GM12878 (cell line): Measurements from ENCODE around the gene UBE2E3. TPM values are rescaled to one million over a fixed set of nuclear protein-coding genes. Genes with fewer than 3 reads are reported as not detected.
A peak's percentile ranks its signal among the peaks of the same experiment; 100 is the strongest.

Experiments
- BCL11A ChIP-seq: IDR thresholded peaks from 2 replicates; pipeline ENCODE4 v1.6.1; 2011; ENCODE audit warnings: low read depth, low read length
- BRCA1 ChIP-seq: IDR thresholded peaks from 2 replicates; pipeline ENCODE4 v1.6.1; 2011; ENCODE audit warnings: low read depth, low read length, improper control_type of control experiment
- CHD2 ChIP-seq: IDR thresholded peaks from 2 replicates; pipeline ENCODE4 v1.6.1; 2011; ENCODE audit warnings: low read depth, low read length, improper control_type of control experiment, borderline replicate concordance
- CREB1 ChIP-seq: IDR thresholded peaks from 2 replicates; pipeline ENCODE4 v1.6.1; 2012; ENCODE audit warnings: low read depth, mild to moderate bottlenecking, inconsistent platforms
- CUX1 ChIP-seq: IDR thresholded peaks from 2 replicates; pipeline ENCODE4 v1.6.1; 2012; ENCODE audit warnings: improper control_type of control experiment, low read depth, low read length; ENCODE audit not compliant: insufficient replicate concordance
- FOXK2 ChIP-seq: fragments of 450-650 bp; IDR thresholded peaks from 2 replicates; pipeline ENCODE4 v1.6.1; 2017; ENCODE audit warnings: mild to moderate bottlenecking, moderate library complexity
- HDAC2 ChIP-seq: fragments of 200-600 bp; sonication (generic); IDR thresholded peaks from 2 replicates; pipeline ENCODE4 v1.6.1; 2017
- JUNB ChIP-seq: IDR thresholded peaks from 2 replicates; pipeline ENCODE4 v1.6.1; 2016; ENCODE audit warnings: antibody characterized with exemption, mild to moderate bottlenecking
- PAX5 ChIP-seq: IDR thresholded peaks from 2 replicates; pipeline ENCODE4 v1.6.1; 2011; ENCODE audit warnings: low read depth, low read length, borderline replicate concordance
- POLR2AphosphoS2 ChIP-seq: IDR thresholded peaks from 2 replicates; pipeline ENCODE4 v1.6.1; 2011; ENCODE audit warnings: low read depth, mild to moderate bottlenecking, low read length, improper control_type of control experiment, moderate library complexity
- RBBP5 ChIP-seq: fragments of 200-600 bp; sonication (generic); conservative IDR thresholded peaks from 2 replicates; pipeline ENCODE4 v1.6.1; 2016
- RELA ChIP-seq: fragments of 450-650 bp; IDR thresholded peaks from 2 replicates; pipeline ENCODE4 v1.8.0; 2014; ENCODE audit warnings: borderline replicate concordance; ENCODE audit not compliant: partially characterized antibody
- RFX5 ChIP-seq: IDR thresholded peaks from 2 replicates; pipeline ENCODE4 v1.6.1; 2011; ENCODE audit warnings: low read depth, low read length, improper control_type of control experiment
- RUNX3 ChIP-seq: IDR thresholded peaks from 2 replicates; pipeline ENCODE4 v1.6.1; 2012; ENCODE audit warnings: low read length, inconsistent platforms
- SKIL ChIP-seq: fragments of 450-650 bp; IDR thresholded peaks from 2 replicates; pipeline ENCODE4 v1.6.1; 2017; ENCODE audit warnings: mild to moderate bottlenecking, low read depth, inconsistent platforms; ENCODE audit not compliant: poor library complexity, severe bottlenecking
- SMARCA5 ChIP-seq: fragments of 450-650 bp; IDR thresholded peaks from 2 replicates; pipeline ENCODE4 v1.6.1; 2017; ENCODE audit warnings: mild to moderate bottlenecking
- SRF ChIP-seq, 2 experiments: IDR thresholded peaks; 2 replicates each; pipeline ENCODE4 v1.6.1; 2011; ENCODE audit warnings: low read depth in 2 of 2, low read length in 2 of 2, mild to moderate bottlenecking in 1 of 2, moderate library complexity in 1 of 2
- ZBED1 ChIP-seq: IDR thresholded peaks from 2 replicates; pipeline ENCODE4 v1.6.1; 2016; ENCODE audit warnings: borderline replicate concordance
- ZNF24 ChIP-seq: fragments of 450-650 bp; IDR thresholded peaks from 2 replicates; pipeline ENCODE4 v1.6.1; 2017; ENCODE audit warnings: antibody characterized with exemption, mild to moderate bottlenecking
- ZNF687 ChIP-seq: fragments of 450-650 bp; IDR thresholded peaks from 2 replicates; pipeline ENCODE4 v1.6.1; 2017; ENCODE audit warnings: mild to moderate bottlenecking, moderate library complexity
- polyA plus RNA-seq, 11 experiments: library from polyadenylated mRNA; depleted of rRNA in 4 of 11; unstranded in 6 of 11; stranded (reverse) in 5 of 11; fragments of >200 nt; fragmentation: Nextera tagmentation in 4 of 11; fragmentation: Illumina TruSeq in 1 of 11; extraction: Ambion mirVana in 4 of 11; extraction: Trizol in 1 of 11; gene quantifications; 1 replicate in 1 of 11; 2 replicates in 10 of 11; pipeline versions ENCODE4 v1.2.1 to v1.2.3, GENCODE V29; 2011 to 2016; ENCODE audit warnings: inconsistent platforms in 2 of 11, missing spikeins in 2 of 11, low read depth in 1 of 11
- total RNA-seq, 4 experiments: library from RNA; depleted of rRNA in 3 of 4; stranded (reverse); fragments of >200 nt in 3 of 4; fragmentation: Illumina TruSeq in 1 of 4; extraction: Trizol in 1 of 4; gene quantifications; 2 replicates each; pipeline versions ENCODE4 v1.2.1 to v1.2.3, GENCODE V29; 2013 to 2021

The UBE2E3 gene
- total and polyA plus RNA-seq, 10 of the 15 experiments (the other 5 are each of a cell fraction or from before 2014, with no cell fraction given) = 14.9 to 50.0 (median 26.2) TPM

- TF ChIP-seq ZNF687 (no peak), BCL11A (peak; percentile 99), PAX5 (peak; percentile 93), RBBP5 (no peak), CREB1 (peak; percentile 64; the same call in 1 of the 2 replicates), SMARCA5 (no peak), BRCA1 (no peak), SRF (IDR thresholded peaks at IDR 0.05; ENCODE audit: low read depth in 2 of 2, low read length in 2 of 2) (peak in 1 of 2 experiments; percentile 88; a peak in 2 of 4 replicates), FOXK2 (no peak), RELA (peak; percentile 72), RFX5 (no peak), ZNF24 (peak; percentile 60; the same call in 1 of the 2 replicates), SKIL (peak; percentile 100), CHD2 (peak; percentile 70; the same call in 1 of the 2 replicates), POLR2AphosphoS2 (no peak), HDAC2 (no peak), CUX1 (peak; percentile 31), ZBED1 (peak; percentile 99), RUNX3 (peak; percentile 98), JUNB (peak; percentile 100)
Observed at GRCh38 chr2:181106789-181107627, 126.6 kb downstream of the UBE2E3 start (continued).
